Measurements from ENCODE around the gene GOLIM4.

The GOLIM4 gene

GRCh38 chr3:168097381-168097780 lies 1.7 kb upstream of the GOLIM4 start:
- no peak for DNase-seq

- no peak for DNase-seq
Measured at GRCh38 chr3:168096210-168096652, 507 bp upstream of the GOLIM4 start.

GRCh38 chr3:168094877-168095610 lies 680 bp downstream of the GOLIM4 start:
- DNase-seq: peak in 1 of 2 donors; percentile 1

- DNase-seq: no peak
Measured at GRCh38 chr3:168094580-168094876, 1.2 kb downstream of the GOLIM4 start.

- DNase-seq: no peak
Measured at GRCh38 chr3:168093790-168094189, 1.9 kb downstream of the GOLIM4 start.

GRCh38 chr3:168093229-168093628 lies 2.5 kb downstream of the GOLIM4 start:
- DNase-seq: no peak

- DNase-seq: no peak
Measured at GRCh38 chr3:168091941-168092340, 3.8 kb downstream of the GOLIM4 start.

- DNase-seq: no peak
Measured at GRCh38 chr3:168091302-168091858, 4.3 kb downstream of the GOLIM4 start.

GRCh38 chr3:168090306-168091085 lies 5.2 kb downstream of the GOLIM4 start:
- DNase-seq: no peak

GRCh38 chr3:168089179-168089771 lies 6.4 kb downstream of the GOLIM4 start:
- DNase-seq: no peak

GRCh38 chr3:168088106-168088720 lies 7.5 kb downstream of the GOLIM4 start:
- DNase-seq: no peak

- DNase-seq: no peak
Measured at GRCh38 chr3:168087539-168087938, 8.2 kb downstream of the GOLIM4 start.

GRCh38 chr3:168086541-168087260 lies 9.0 kb downstream of the GOLIM4 start:
- no peak for DNase-seq

- no peak for DNase-seq
Measured at GRCh38 chr3:168085491-168086119, 10.1 kb downstream of the GOLIM4 start.

GRCh38 chr3:168083906-168084305 lies 11.8 kb downstream of the GOLIM4 start:
- DNase-seq: no peak

GRCh38 chr3:168081856-168082255 lies 13.9 kb downstream of the GOLIM4 start:
- DNase-seq: no peak

- no peak for DNase-seq
Measured at GRCh38 chr3:168081171-168081771, 14.5 kb downstream of the GOLIM4 start.

- DNase-seq: no peak
Measured at GRCh38 chr3:168080499-168081170, 15.1 kb downstream of the GOLIM4 start.

GRCh38 chr3:168080022-168080421 lies 15.7 kb downstream of the GOLIM4 start:
- DNase-seq: no peak

- no peak for DNase-seq
Measured at GRCh38 chr3:168077091-168077490, 18.6 kb downstream of the GOLIM4 start.
